ENCODE measurements around the gene MS4A4E. TPM values are rescaled to one million over a fixed set of nuclear protein-coding genes. Genes with fewer than 3 reads are reported as not detected.
"Not testable (repeated sequence)": the region's sequence is repeated elsewhere in the genome, so short reads cannot be mapped to it uniquely, and the experiment has no call there.

MS4A4E gene
- total RNA-seq, 1 donor from 2014 or later: 0.79 TPM

DNA sequence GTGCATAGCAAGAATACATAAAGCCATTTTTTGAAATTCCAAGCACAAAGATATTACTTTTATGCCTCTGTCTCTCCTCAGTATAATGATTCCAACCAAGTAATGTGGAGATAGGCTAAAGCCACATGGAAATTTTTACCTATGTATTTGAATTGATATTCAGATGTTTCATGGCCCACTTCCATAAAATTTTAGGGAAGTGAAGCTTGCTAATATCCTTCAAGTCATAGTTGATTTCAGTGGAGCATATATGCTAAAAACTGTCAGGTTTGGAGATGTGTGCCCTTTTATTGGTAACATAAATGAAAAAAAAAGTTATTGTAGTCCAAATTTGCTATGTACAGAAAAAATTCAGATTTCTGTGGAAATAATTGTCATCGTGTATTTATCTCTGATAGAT is 12.3 kb downstream of the MS4A4E start:
- intact Hi-C loops (cut with micrococcal nuclease): no loop called here
- DNase-seq (no peak), ATAC-seq (no peak)

- DNase-seq (no peak), ATAC-seq (no peak)
- intact Hi-C loops (cut with micrococcal nuclease): no loop called here
Measured at GRCh38 chr11:60222141-60222540, 20.8 kb downstream of the MS4A4E start.

DNA sequence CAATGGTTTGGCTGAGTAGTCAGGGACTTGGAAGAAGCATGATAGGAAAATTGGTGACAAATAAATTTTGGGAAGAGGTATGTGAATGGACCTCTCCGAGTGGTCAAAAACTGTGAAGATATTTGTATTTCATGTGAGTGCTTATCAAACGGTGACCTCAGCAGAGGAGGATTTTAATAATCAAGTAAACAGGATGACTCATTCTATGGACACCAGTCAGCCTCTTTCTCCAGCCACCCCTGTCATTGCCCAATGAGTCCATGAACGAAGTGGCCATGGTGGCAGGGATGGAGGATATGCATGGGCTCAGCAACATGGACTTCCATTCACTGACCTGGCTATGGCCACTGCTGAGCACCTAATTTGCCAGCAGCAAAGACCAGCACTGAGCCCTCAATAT is 21.2 kb downstream of the MS4A4E start:
- no peak for DNase-seq
- no peak for ATAC-seq
- intact Hi-C loops (cut with micrococcal nuclease): no loop called here

GRCh38 chr11:60221181-60221580 is 21.8 kb downstream of the MS4A4E start:
- intact Hi-C loops (cut with micrococcal nuclease): no loop called here
- ATAC-seq (no peak), DNase-seq (no peak)

DNA sequence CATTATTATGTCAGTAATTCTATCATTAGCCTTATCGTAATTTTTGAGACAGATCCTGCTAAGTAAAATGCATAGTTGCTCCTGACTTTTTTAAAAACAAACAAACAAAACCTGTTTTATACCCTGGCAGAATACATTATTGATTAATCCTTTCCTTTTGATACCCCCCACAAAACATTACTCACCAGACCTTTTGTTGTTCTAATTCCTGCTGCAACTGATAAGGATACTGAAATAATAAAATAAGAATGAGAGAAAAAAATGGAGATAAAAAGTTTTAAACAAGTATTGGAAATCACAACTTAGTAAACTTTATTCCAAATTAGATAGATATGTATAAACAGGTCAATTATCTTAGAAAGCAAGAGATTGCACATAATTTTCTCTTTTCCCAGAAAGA is 28.6 kb downstream of the MS4A4E start:
- intact Hi-C loops (cut with micrococcal nuclease): no loop called here

DNA sequence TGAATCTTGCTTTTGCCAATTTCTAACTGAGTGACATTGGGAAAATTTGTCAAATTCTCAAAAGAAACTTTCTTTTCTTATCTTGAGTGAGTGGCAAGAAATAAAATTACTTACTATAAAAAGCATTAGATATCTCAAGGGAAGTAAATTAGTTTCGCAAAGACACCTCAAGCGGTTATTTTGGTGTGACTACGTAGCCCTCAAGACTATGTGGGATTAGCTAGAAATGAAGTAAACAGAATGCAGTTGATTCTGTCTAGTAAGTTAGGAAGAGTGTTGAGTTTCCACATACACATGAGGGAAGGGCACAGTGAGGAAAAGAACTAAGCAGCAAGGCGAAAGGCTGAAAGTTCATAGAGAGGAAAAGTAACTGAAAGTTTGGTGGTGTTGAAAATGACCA is 31.7 kb downstream of the MS4A4E start:
- ATAC-seq: no peak
- intact Hi-C loops (cut with micrococcal nuclease): no loop called here
- no peak for DNase-seq

More for the DNA sequence above, 28.6 kb downstream of the MS4A4E start:
- DNase-seq: no peak
- ATAC-seq: no peak

DNA sequence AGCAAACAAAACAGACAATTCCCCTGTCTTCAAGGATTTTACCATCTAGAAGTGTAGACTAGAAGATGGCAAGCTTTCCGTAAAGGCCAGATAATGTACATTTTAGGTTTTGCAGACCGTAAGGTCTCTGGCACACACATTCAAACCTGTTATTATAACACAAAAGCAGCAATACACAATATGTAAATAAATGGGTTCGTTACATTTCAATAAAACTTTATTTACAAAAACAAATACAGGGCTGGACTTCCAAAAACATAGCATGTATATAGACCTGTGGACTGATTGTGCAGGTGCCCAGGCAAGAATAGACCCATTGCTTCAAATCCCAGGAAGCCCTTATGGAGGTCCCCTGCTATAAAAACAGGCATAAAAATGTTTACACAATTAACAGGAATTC is 33.0 kb downstream of the MS4A4E start:
- intact Hi-C loops (cut with micrococcal nuclease): no loop called here
- DNase-seq: no peak
- ATAC-seq: no peak

- intact Hi-C loops (cut with micrococcal nuclease): no loop called here
- ATAC-seq (no peak), DNase-seq (no peak)
Measured at GRCh38 chr11:60208951-60209350, 34.0 kb downstream of the MS4A4E start.

GRCh38 chr11:60208146-60208895 is 34.6 kb downstream of the MS4A4E start:
- intact Hi-C loops (cut with micrococcal nuclease): no loop called here
- DNase-seq (no peak), ATAC-seq (no peak)

DNA sequence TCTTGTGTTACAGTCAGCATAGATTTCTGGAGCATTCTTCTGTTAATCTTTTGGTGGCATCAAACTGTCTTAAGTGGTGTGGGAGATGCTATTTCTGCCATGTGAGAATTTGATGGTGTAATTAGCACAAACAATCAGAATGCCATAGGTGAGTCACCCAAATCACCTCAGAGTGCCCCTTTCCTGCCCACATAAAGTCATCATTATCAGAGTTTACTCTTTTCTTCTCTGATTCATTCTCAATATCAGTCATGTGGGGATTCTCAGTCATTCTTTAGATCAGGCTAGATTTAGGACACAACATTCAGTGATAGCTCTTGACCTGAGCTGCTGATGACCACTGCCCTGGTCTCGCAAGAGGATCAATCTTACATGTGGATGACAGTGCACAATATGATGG is 36.3 kb downstream of the MS4A4E start:
- ATAC-seq (no peak), DNase-seq (no peak)
- intact Hi-C loops (cut with micrococcal nuclease): no loop called here

- DNase-seq (no peak), ATAC-seq (no peak)
- intact Hi-C loops (cut with micrococcal nuclease): no loop called here
Measured at GRCh38 chr11:60204922-60205321, 38.0 kb downstream of the MS4A4E start.

DNA sequence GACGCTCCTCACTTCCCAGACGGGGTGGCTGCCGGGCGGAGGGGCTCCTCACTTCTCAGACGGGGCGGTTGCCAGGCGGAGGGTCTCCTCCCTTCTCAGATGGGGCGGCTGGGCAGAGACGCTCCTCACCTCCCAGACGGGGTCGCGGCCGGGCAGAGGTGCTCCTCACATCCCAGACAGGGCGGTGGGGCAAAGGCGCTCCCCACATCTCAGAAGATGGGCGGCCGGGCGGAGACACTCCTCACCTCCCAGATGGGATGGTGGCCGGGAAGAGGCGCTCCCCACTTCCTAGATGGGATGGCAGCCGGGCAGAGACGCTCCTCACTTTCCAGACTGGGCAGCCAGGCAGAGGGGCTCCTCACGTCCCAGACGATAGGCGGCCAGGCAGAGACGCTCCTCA is 41.6 kb downstream of the MS4A4E start:
- DNase-seq; intact Hi-C loops (cut with micrococcal nuclease); ATAC-seq: not testable (repeated sequence)

GRCh38 chr11:60197442-60197841 is 45.5 kb downstream of the MS4A4E start:
- intact Hi-C loops (cut with micrococcal nuclease): no loop called here
- ATAC-seq (no peak), DNase-seq (no peak)

DNA sequence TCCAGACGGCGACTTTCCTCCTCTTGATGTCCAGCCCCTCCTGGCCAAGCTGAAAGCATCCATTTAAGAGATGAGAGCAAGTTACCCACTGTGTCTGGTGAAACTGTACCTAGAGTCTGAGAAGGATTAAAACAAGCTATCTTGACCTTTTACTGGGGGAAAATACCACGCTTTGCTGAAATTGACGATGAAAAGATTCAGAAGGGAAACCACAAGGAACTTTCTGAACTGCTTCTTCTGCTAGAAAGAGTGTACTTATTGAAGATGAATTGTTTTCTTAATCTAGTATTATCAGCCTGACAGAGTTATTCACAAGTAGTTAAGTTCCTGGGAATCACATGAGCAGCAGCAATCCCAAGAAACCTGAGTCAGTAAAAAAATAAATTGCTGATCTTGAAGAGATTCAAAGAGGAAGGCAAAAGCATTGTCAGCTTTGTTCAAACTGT is 47.0 kb downstream of the MS4A4E start:
- ATAC-seq (no peak), DNase-seq (no peak)
- intact Hi-C loops (cut with micrococcal nuclease): no loop called here

DNA sequence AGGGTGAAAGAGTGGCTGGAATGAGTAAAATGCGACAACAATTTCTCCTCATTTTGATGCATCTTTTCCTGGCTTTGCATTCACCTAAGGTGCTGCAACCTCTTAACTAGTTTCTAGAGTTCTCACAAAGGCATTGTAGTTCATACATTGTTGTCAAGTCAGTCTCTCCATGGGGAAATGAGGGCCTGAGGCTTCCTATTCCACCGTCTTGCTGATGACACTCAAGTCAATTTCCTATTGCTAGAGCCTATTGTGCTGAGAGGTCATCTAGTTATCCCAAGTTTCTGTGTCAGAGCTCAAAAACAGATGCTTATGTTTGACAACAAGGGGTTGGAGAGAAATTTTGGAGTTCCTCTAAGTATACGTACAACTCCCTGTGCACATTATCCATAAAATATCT is 48.4 kb downstream of the MS4A4E start:
- no peak for ATAC-seq
- intact Hi-C loops (cut with micrococcal nuclease): no loop called here
- no peak for DNase-seq

DNA sequence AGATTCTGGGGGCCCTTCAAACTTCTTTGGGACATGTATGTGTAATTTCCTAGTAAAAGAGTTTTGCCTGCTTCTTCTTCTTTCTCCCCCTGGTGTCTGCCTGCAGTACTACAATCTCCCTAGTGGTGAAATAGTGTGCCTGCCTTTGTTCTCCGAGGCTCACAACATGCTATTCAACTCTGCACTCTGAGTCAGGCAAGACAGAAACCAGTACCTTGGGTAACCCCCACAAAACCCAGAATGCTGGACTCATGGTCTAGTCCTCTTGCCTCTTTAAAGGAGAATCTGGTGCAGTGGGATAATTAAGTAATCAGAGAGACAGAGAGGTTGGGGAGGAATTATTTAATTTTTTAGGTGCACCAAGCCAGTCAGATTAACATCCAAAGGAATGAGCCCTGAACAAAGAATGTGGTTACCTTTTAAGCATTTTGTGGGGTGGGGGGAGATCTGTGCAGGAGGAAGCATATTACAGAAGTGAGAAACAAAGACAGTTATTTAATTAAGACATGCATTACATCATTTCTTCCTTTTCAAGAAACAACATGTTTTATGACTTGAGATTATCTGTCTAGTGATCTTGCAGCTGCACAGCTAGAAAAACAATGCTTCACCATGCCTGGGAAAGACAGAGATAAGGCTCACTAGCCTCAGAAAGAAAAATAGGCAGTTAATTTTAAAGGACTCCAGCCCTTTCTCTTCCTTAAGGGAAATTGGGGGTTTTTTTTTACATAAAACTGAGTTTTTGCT is 49.1 kb downstream of the MS4A4E start:
- peak; percentile 79 for ATAC-seq
- intact Hi-C loops (cut with micrococcal nuclease): no loop called here
- no peak for DNase-seq

GRCh38 chr11:60192564-60192963 is 50.4 kb downstream of the MS4A4E start:
- DNase-seq; ATAC-seq; intact Hi-C loops (cut with micrococcal nuclease): not testable (repeated sequence)

DNA sequence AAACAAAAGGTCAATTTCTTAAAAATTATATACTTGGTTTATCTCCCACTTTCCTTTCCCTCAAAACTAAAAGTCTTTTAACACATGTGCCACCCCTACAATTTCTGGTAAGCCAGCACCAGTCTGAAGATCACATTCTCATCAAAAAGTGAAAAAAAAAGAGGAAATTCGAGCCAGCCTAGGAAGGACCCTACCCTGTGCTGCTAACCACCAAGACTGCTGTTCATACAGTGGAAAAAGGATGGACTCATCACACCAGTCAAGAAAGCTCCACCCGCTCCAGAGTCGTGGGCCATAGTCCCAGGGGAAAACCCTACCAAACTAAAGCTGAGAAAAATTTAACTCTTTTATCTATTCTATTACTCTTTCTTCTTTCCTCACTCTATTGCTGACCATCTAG is 54.5 kb downstream of the MS4A4E start:
- intact Hi-C loops (cut with micrococcal nuclease): loop anchor here (5.0 kb wide), 1 partner anchor 144 kb away; no protein-coding TSS in a partner anchor
- not testable (repeated sequence) for DNase-seq, ATAC-seq

GRCh38 chr11:60186128-60186527 is 56.8 kb downstream of the MS4A4E start:
- intact Hi-C loops (cut with micrococcal nuclease): loop anchor here (5.0 kb wide), 1 partner anchor 146 kb away; no protein-coding TSS in a partner anchor
- ATAC-seq, DNase-seq: not testable (repeated sequence)

GRCh38 chr11:60185512-60185827 is 57.5 kb downstream of the MS4A4E start:
- intact Hi-C loops (cut with micrococcal nuclease): loop anchor here (5.0 kb wide), 1 partner anchor 147 kb away; no protein-coding TSS in a partner anchor
- not testable (repeated sequence) for ATAC-seq, DNase-seq

Data from left ventricle myocardium superior (tissue), 1 donor.